ENCODE measurements around the gene ARHGEF11.

Gene ARHGEF11

GRCh38 chr1:156892190-156893047 lies 153.1 kb downstream of the ARHGEF11 start:
- peak; percentile 85 for DNase-seq

DNA sequence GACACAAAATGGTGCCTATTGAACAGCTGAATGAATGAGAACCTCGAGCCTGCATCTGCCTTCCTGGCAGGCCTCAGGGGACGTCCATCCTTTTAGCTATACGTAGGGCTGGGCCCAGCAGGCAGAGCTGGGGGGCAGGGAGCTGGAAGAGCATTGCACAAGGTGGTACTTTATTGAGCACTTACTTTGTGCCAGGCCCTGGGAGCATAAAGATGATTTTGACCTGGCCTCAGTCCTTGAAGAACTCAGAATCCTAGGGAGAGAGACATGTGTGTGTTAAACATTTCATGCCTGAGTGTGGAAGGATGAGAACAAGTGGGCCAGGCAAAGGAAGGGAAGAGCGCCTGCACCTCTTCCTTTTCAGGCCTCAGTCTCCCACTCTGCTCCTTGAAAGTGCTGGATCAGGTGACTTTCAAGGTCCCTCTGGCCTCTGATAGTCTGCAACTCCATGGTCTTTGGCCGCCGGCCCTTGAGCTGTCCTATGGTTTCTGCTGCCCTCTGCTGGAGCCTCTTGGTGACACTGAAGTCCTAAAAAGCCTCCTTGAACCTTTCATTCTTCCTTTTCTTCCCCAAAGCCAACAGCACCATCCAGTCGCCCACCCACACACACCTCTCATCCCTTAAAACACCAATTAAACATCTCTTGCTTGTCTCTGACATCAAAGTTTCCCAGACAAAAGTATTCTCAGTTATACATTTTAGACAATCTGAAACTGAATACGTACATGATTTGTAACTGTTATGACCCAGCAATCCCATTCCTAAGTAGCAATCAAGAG lies 155.6 kb downstream of the ARHGEF11 start:
- DNase-seq, result peak; percentile 50 to 57

DNA sequence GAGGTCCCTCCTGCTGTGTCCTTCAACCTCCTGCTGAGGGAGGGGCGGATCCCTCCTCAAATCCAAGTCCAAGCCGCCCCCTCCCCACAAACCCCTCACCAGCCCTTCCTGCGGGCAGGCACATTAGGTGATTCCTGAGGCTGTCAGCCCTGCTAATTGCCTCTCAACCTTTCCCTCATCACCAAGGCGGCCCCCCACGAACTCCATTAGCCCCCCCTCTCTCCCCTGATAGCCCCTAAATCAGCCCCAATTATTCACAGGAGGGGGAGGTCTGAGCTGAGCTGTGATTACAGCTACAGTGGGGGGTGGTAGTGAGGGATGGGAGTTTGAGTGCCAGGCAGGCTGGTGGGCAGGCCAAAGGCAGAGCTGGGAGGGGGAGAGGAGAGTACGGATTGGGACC lies 157.8 kb downstream of the ARHGEF11 start:
- no peak for DNase-seq

DNA sequence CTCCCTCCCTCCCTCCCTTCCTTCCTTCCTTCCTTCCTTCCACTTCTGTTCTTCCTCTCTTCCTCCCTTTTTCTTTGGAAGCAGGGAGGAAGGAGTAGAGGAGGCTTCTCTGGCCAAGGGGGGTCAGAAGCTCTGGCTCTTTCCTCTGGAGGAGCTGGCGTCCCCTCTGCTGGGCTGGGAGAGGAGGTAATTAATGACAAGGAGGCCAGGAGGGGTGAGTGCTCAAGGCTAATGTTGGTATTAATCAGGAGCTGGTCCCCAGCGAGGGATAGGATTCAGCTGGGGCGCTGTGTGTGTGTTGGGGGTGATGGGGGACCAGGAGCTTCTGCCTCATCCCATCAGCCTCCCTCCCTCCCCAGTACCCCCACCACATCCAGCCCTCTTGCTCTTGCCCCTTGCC lies 158.2 kb downstream of the ARHGEF11 start:
- DNase-seq, result no peak

DNA sequence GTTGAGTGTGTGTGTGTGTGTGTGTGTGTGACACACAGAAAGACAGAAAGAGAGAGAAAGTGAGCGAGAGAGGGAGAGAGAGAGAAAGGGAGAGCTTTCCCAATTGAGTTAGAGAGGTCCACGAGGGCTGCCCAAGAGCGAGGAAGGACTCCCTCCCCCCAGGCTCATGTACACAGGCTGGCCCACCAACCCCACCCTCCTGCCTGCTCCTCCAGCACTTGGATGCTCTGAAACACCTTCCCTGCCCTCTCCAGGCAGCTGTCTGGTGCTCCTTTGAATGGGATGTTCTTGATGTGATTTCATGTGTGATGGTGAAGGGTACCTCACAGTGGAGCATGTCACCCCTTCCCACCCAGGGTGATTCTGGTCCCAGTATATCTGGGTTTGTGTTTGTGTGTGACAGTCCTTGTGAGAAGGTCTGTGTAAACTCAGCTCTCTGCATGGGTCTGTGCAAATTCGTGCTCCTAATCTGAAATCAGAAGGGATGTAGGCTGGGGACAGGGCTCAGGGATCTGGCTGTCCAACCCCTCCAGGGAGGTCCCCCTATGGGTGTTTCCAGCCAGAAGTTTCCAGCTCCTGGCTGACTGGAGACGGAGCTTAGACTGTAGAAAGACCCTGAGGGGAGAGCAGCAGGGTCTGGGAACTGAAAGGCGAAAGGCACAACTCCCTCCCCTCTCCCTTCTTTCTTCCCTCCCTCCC lies 158.8 kb downstream of the ARHGEF11 start:
- no peak for DNase-seq

GRCh38 chr1:156885880-156886355 lies 159.6 kb downstream of the ARHGEF11 start:
- no peak for DNase-seq

DNA sequence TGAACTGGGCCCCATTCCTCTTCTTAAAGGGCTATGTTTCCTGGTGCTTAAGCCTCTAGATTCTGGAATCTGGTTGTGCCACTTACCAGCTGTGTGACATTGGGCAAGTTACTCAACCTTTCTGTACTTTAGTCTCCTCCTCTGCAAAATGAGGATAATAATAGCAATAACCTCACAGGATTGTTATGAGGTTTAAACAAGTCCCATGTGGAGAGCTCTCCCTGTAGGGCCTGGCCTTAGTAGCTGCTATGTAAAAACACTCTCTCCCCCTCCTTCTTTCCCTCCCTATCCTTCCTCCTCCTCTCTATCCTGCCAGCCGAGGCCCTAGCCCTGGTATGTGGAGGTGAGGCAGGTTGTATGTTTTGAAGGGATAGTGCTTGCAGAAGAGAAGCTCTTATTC lies 160.2 kb downstream of the ARHGEF11 start:
- no peak for DNase-seq

Measured in CD4-positive, alpha-beta T cell treated with Interleukin-1 beta for 1 hour (primary cell).